Left colon (tissue), 2 donors: ENCODE data around the gene PRKAG1. TPM values are rescaled to one million over a fixed set of nuclear protein-coding genes. Genes with fewer than 3 reads are reported as not detected.

Experiments
- ATAC-seq: fragments of 200-7000 bp; cut with Tn5 transposase; one replicate; pipeline ENCODE4 v1.9.1; 2020; ENCODE audit warnings: mild to moderate bottlenecking, moderate library complexity
- DNase-seq, 2 donors: peaks; one replicate each; pipeline ENCODE4 v3.0.0-alpha.2; 2020
- intact Hi-C, 2 donors: fragments of 100-400 bp; cut with DNase I in 1 of 2; cut with micrococcal nuclease in 1 of 2; formaldehyde crosslinking; loops; one replicate each; pipeline versions ENCODE4 v1.11.2 to v1.14.0; 2022; cut with DNase I, micrococcal nuclease
- total RNA-seq, 2 donors: library from RNA; stranded (reverse); fragmentation: NEBNext Ultra II Directional; extraction: Animal tissue kit (Norgen Biotek cat#: 25700); gene quantifications; one replicate each; pipeline ENCODE4 v1.2.1, GENCODE V29; 2021
- donor health status: DM: no; HTN: no; CAD: no.
- donor health status: DM: yes; HTN: yes; CAD: no.

The PRKAG1 gene
- total RNA-seq, 2 donors from 2014 or later = 52.0 to 53.9 TPM

GRCh38 chr12:48957141-48958048 is 61.2 kb downstream of the PRKAG1 start, which contains the start of gene ARF3:
Gene ARF3 (minus strand): TSS chr12:48957487. CDS start chr12:48941095, 16,392 bp downstream.
- intact Hi-C loops = no loop called here
- peak; percentile 96 to 97 for DNase-seq
- ATAC-seq = peak; percentile 85

- intact Hi-C loops = no loop called here
- peak; percentile 77 for ATAC-seq
- peak; percentile 80 to 92 for DNase-seq
Observed at GRCh38 chr12:48956279-48957140, 62.1 kb downstream of the PRKAG1 start.

GRCh38 chr12:48954841-48955501 is 63.6 kb downstream of the PRKAG1 start:
- intact Hi-C loops = no loop called here
- ATAC-seq = no peak
- no peak for DNase-seq

- DNase-seq (no peak), ATAC-seq (no peak)
- intact Hi-C loops = no loop called here
Observed at GRCh38 chr12:48954061-48954460, 64.5 kb downstream of the PRKAG1 start.

- no peak for ATAC-seq
- intact Hi-C loops = no loop called here
- DNase-seq = no peak
Observed at GRCh38 chr12:48952691-48953090, 65.9 kb downstream of the PRKAG1 start.

Other genes with a start within 250 kb of the PRKAG1 start
- gene ADCY6, start 229.7 kb downstream of the PRKAG1 start, total RNA-seq = 100 to 1,000 TPM; 103 to 130 TPM
- 10 to 100 TPM; 36.0 to 47.9 TPM for gene CACNB3, start 200.3 kb downstream of the PRKAG1 start, total RNA-seq
- 10 to 100 TPM; 74.6 to 79.8 TPM for gene DDX23, start 166.6 kb downstream of the PRKAG1 start, total RNA-seq
- gene RND1, start 152.9 kb downstream of the PRKAG1 start, total RNA-seq = 1 to 10 TPM; 2.1 to 8.6 TPM
- gene FKBP11, start 93.3 kb downstream of the PRKAG1 start, total RNA-seq = 10 to 100 TPM; 21.3 to 26.9 TPM
- 100 to 1,000 TPM; 271 to 304 TPM for gene ARF3, start 61.3 kb downstream of the PRKAG1 start, total RNA-seq
- under 1 TPM; 0.15 to 0.61 TPM for gene WNT10B, start 47.0 kb downstream of the PRKAG1 start, total RNA-seq
- not detected for gene WNT1, start 40.5 kb downstream of the PRKAG1 start, total RNA-seq
- under 1 TPM in 1 of 2 donors, not detected in 1; 0.06 TPM for gene DDN, start 19.4 kb downstream of the PRKAG1 start, total RNA-seq
- gene KMT2D, start 42.0 kb upstream of the PRKAG1 start, total RNA-seq = 10 to 100 TPM; 68.8 to 82.8 TPM
- not detected for gene RHEBL1, start 51.2 kb upstream of the PRKAG1 start, total RNA-seq
- under 1 TPM; 0.31 to 0.50 TPM for gene DHH, start 76.0 kb upstream of the PRKAG1 start, total RNA-seq
- 10 to 100 TPM; 44.7 to 49.6 TPM for gene LMBR1L, start 92.1 kb upstream of the PRKAG1 start, total RNA-seq
- 100 to 1,000 TPM; 298 to 454 TPM for gene TUBA1B, start 112.6 kb upstream of the PRKAG1 start, total RNA-seq
- 10 to 100 TPM; 12.8 to 57.7 TPM for gene TUBA1A, start 170.3 kb upstream of the PRKAG1 start, total RNA-seq
- gene TUBA1C, start 246.3 kb upstream of the PRKAG1 start, total RNA-seq = 100 to 1,000 TPM; 260 to 267 TPM